Effector CD8-positive, alpha-beta T cell (primary cell): Measurements from ENCODE around the gene SIN3B.
"Not testable (repeated sequence)": the region's sequence is repeated elsewhere in the genome, so short reads cannot be mapped to it uniquely, and the experiment has no call there.

Experiments used
- DNase-seq: peaks from one replicate; lab custom pipeline; 2025; lab: John Stamatoyannopoulos, UW

The SIN3B gene

DNA sequence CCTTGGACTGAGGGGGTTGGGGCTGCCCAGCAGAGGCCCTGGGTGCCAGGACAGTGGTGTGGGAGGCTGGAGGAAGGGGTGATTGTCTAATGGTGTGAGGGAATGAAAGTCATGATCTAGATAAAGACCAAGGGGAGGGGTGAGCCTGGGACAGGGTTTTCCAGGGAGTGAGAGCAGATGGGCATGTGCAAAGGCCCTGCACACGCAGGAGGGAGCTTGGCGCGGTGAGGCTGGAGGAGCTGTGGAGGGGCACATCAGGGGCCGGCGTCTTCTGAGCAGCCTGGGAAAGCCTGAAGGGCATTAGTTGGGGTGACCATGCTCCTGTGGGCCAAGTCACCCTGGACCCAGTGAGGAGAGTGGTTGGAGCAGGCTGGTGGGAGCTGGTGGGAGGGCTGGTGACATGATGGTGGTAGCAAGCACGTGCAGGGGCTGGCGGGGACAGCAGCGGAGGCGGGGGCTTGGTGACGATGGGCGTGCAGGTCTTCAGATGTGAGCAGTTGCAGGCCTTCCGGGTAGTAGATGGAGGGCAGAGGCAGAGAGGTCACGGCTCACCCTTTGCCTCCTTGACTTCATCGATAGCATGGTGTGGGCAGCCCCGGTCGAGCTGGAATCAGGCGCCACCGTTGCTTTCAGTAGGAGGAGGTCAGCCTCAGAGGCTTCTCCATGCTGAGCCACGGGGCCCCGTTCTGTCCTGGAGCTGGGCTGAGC lies 39.4 kb downstream of the SIN3B start:
- no peak for DNase-seq

DNA sequence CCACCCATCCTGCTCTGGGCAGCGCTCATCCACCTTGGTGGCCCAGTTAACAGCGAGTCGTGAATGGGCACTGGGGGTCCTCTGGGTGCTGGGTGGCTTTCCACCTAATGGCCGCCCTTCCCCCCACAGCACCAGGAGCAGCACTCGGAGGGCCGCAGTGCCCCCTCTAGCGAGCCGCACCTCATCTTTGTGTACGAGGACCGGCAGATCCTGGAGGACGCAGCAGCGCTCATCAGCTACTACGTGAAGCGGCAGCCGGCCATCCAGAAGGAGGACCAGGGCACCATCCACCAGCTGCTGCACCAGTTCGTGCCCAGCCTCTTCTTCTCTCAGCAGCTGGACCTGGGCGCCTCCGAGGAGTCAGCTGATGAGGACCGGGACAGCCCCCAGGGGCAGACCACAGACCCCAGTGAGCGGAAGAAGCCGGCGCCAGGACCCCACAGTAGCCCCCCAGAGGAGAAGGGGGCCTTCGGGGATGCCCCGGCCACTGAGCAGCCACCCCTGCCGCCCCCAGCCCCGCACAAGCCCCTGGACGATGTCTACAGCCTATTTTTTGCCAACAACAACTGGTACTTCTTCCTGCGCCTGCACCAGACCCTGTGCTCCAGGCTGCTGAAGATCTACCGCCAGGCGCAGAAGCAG lies 40.3 kb downstream of the SIN3B start:
- no peak for DNase-seq

GRCh38 chr19:16871871-16872270 lies 42.7 kb downstream of the SIN3B start:
- no peak for DNase-seq

DNA sequence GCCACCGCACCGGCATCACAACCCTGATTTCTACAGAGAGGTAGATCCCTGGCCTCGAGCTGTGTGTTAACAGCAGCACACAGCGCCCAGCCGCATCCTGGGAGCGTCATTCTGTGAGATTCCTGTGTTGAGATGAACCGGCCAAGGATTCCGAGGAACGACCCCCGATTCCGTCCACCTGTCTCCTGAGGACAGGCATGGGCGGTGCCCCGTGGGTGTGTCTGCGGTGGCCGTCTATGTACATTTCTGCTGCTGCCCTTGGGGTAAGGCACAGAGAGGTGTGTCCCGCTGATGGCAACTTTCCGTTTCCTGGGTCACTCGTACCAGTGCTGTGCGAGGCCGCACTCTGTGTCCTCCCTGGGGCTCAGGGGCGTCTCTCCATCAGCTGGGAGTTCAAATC lies 43.5 kb downstream of the SIN3B start:
- no peak for DNase-seq

DNA sequence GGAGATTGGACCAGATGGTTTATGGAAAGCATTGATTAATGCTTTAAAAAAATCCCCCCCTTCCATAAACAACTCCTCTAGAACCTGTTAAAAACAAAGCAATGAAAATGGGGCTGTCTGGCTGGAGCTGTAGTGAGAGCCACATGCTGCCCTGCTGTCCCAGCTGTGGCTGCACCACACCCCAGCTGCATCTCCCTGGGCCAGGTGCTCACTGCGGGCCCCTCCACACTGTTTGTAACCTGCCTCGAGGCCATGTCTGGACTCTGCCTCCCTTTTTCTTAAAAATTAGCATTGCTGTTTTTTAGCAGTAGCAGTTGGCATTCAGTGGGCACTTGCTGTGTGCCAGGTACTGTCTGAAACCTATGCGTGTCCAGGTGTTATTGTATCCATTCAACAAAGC lies 44.4 kb downstream of the SIN3B start:
- no peak for DNase-seq

- no peak for DNase-seq
Observed at GRCh38 chr19:16874250-16874977, 45.2 kb downstream of the SIN3B start.

GRCh38 chr19:16874978-16875299 lies 45.7 kb downstream of the SIN3B start:
- not testable (repeated sequence) for DNase-seq

DNA sequence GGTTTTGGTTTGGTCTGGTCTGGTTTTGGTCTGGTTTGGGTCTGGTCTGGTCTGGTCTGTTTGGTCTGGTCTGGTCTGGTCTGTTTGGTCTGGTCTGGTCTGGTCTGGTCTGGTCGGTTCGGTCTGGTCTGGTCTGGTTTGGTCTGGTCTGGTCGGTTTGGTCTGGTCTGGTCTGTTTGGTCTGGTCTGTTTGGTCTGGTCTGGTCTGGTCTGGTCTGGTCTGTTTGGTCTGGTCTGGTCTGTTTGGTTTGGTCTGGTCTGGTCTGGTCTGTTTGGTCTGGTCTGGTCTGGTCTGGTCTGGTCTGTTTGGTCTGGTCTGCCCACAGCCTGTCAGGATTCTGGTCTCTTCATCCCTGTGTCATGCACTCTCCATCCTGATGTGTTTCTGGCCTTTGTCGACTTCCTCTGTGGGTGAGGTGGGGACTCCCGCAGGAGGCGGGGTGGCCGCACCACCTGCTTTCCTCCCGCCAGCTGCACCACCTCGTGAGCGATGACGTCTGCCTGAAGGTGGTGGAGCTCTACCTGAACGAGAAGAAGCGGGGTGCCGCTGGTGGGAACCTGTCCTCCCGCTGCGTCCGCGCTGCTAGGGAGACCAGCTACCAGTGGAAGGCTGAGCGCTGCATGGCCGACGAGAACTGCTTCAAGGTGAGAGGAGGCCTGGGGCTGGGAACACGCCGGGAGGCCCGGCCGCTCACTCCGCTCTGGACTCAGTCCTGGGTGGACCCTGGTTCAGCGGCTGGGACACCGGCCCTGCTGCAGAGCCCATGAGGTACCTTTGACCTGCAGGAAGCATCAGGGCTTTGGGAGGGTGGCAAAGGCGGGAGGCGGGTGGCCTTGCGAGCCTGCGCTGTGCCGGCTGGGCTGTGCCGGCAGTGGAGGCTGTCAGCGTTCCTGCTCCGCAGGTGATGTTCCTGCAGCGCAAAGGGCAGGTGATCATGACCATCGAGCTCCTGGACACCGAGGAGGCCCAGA lies 46.7 kb downstream of the SIN3B start:
- no peak for DNase-seq

GRCh38 chr19:16876904-16877361 lies 47.7 kb downstream of the SIN3B start:
- no peak for DNase-seq

DNA sequence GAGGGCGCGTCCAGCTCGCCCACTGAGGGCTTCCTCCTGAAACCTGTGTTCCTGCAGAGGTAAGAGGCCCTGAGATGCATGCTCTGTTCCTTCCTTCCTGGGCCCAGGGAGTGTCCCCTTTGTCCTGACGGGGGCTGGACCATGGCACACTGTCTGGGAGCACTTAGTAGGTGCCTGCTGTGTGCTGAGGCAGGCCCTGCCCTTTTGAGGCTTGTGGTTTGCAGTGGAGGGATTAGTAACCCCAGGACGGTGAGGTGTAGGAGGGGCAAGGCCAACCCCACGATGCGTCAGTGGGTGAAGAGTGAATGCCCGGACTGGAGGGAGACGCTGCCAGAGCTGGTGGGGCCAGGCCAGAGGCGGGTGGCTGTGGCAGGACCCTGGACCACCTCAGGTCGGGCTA lies 48.4 kb downstream of the SIN3B start:
- no peak for DNase-seq

- no peak for DNase-seq
Observed at GRCh38 chr19:16878181-16878965, 49.2 kb downstream of the SIN3B start.

DNA sequence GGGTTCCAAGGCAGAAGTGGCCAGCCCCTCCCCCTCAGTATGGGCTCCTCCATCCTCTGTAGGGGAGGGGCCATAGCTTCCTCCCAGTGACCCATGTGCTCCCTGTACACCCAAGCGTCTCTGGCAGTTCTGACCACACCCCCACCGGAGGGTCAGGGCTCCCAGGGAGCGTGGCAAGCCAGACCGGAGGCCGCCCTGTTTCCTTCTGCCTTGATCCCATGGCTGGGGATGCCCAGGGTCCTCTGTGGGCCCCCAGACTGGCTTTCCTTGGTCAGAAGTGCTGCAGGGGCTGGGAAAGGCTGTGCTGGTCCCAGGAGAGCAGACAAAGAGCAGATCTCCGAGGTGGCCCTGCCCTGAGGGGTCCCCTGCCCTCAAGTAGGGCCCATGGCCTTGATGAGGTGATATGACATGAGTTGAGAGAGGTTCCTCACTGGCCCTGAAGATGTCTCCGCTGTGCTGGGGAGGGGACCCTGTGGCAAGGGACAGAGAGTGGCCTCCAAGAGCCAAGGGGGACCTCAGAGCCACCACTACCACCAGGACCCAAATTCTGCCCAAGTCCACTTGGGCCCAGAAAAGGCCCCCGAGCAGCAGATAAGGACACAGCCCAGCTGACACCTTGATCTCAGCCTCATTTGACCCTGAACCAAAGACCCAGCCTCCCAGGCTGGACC lies 51.8 kb downstream of the SIN3B start:
- DNase-seq: no peak

GRCh38 chr19:16882146-16882545 lies 52.9 kb downstream of the SIN3B start:
- DNase-seq: no peak

DNA sequence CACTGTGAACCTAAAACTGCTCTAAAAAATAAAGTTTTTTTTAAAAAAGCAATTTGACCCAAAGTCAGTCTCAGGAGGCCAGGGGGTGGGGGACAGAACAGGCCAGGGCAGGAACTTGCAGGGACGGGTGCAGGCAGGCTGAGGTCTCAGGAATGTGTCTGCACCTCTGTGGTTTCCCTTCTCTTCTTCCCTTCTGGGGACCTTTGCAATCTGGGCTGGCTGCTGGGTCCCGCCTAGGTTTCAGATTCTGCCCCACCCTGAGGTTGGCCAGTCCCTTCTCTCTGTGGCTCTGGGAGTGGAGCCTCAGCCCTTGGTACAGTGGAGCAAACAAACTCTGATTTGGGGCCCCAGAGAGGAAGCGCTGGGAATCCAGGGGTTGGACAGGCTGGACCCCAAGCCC lies 54.3 kb downstream of the SIN3B start:
- no peak for DNase-seq

DNA sequence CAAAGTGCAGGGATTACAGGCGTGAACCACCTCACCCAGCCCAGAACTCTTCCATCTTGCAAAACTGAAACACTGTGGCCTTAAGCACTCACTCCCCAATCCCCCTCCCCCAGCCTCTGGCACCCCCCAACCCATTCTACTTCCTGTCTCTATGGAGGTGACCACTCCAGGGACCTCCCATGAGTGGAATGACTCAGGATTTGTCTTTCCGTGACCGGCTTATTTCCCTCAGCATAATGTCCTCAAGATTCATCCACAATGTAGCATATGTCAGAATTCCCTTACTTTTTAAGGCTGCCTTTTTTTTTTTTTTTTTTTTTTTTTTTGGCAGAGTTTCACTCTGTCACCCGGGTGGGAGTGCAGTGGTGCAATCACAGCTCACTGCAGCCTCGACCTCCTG lies 56.0 kb downstream of the SIN3B start:
- DNase-seq: no peak

GRCh38 chr19:16886305-16886880 lies 57.2 kb downstream of the SIN3B start:
- DNase-seq: no peak

DNA sequence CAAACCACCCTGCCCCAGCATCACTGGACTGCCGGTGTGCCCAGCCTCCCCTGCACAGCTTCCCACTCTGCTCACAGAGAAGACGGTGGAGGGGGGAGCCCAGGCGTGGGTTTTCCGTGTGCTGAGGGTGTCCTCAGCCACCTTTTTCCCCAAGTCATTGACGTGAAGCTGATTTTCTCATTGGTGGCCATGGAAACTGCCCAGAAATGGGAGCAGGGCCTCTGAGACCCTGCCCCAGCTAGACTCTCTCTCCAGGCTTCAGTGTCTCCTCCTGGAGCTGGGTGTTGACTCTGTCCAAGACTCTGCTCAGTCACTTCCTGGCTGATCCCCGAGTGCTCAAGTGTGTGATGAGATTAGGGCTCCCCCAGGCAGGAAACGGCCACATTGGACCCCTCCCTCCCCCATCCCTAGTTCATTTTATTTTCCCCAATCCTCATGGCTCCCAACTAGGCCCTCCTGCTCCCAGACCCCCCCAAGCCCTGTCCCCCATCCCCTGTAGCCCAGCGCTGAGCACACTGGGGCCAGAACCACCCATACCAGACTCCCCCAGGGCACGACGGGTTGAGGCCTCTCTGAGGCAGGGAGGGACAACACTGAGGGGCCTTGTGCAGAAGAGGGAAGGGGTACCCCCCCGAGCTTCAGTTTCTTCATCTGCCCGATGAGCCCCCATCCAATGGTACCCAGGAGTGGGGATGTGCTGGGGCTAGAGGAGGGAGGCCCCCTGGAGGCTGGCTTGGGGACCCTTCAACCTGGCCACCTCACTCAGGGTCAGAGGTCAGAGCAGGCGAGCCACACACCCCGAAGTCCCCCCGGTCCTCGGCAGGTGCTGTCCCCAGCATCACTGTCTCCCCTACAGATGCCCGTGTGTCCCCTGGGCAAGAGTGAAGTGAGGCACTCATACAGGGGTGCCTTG lies 58.4 kb downstream of the SIN3B start:
- DNase-seq: no peak

DNA sequence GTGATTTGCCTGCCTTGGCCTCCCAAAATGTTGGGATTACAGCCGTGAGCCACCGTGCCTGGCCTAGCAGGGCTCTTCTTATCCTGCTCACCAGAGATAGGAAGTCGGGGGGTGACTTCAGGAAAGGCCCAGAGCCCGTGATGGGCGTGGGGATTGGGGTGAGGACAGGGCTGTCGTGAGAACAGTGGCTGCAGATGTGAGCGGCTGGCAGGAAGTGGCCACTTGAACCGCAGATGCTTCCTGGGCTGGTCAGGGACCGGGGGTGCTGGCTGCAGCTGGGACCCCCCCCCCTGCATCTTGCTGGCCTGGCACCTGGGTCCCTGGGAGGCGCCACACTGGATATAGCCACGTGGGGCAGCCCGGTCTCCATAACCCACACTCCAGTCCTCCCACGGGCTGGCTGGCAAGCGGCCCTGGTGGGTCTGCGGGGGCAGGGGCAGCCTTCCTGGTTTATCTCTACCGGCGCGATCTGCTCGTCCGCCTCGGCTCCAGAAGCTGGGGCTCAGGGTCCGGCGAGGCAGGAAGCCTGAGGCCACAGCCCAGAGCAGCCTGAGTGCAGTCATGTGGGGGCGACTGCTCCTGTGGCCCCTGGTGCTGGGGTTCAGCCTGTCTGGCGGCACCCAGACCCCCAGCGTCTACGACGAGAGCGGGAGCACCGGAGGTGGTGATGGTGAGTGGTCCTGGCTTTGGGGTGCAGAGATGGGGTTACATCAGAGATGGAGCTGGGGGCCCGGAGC lies 59.6 kb downstream of the SIN3B start, which contains the start of gene F2RL3:
TSS of gene F2RL3 (plus strand) at position 371 of the 737 bp plus-strand sequence. CDS start at position 562, 191 bp downstream.
- no peak for DNase-seq
